Caco-2 (cell line): Measurements from ENCODE around the gene CLDN9. TPM values are rescaled to one million over a fixed set of nuclear protein-coding genes. Genes with fewer than 3 reads are reported as not detected.

Experiments used
- BruUV-seq: library from RNA; stranded (reverse); fragments of 400-500 nt; replicated peaks from 2 replicates; lab custom pipeline; 2021; lab: Mats Ljungman, UMichigan
- CTCF ChIA-PET: fragments of 300-600 bp; sonication (Branson Sonifier 250); formaldehyde crosslinking; loops from one replicate; lab custom pipeline; 2022; ENCODE audit warnings: antibody characterized with exemption; lab: Charles Lee
- POLR2A ChIA-PET: fragments of 300-600 bp; sonication (Branson Sonifier 250); formaldehyde crosslinking; loops from one replicate; lab custom pipeline; 2022; ENCODE audit warnings: antibody characterized with exemption; lab: Charles Lee
- DNase-seq, 2 experiments: peaks; one replicate each; pipeline versions ENCODE4 v3.0.0 to v3.0.0-alpha.2; 2020 to 2022
- H3K27me3 ChIP-seq: replicated peaks from 2 replicates; pipeline ENCODE4 v1.6.0; 2011; ENCODE audit warnings: low read length; ENCODE audit not compliant: control insufficient read depth, insufficient read depth
- H3K36me3 ChIP-seq: 2 replicates; pipeline ENCODE4 v1.5.1; 2011; ENCODE audit warnings: low read length; ENCODE audit not compliant: control insufficient read depth, insufficient read depth
- H3K4me1 ChIP-seq: fragments of 250-450 bp; sonication (Bioruptor Pico); 2 replicates; pipeline ENCODE4 v1.5.1; 2020; ENCODE audit warnings: mild to moderate bottlenecking
- H3K4me3 ChIP-seq: 2 replicates; pipeline ENCODE4 v1.5.1; 2011; ENCODE audit warnings: low read depth, mild to moderate bottlenecking, control low read depth, low read length
- H3K9me3 ChIP-seq: fragments of 250-450 bp; sonication (Bioruptor Pico); 2 replicates; pipeline ENCODE4 v1.5.1; 2020; ENCODE audit warnings: mild to moderate bottlenecking, moderate library complexity
- H3K27ac Mint-ChIP-seq: one replicate; pipeline ENCODE4 v1.8.0; 2022; ENCODE audit warnings: mixed read lengths; ENCODE audit not compliant: unreplicated experiment
- H3K27me3 Mint-ChIP-seq: one replicate; pipeline ENCODE4 v1.8.0; 2022; ENCODE audit warnings: mixed read lengths; ENCODE audit not compliant: insufficient read depth, unreplicated experiment
- H3K36me3 Mint-ChIP-seq: one replicate; pipeline ENCODE4 v1.8.0; 2022; ENCODE audit warnings: mild to moderate bottlenecking, mixed read lengths; ENCODE audit not compliant: insufficient read depth, unreplicated experiment
- H3K4me1 Mint-ChIP-seq: one replicate; pipeline ENCODE4 v1.8.0; 2022; ENCODE audit warnings: low read depth, mixed read lengths; ENCODE audit not compliant: unreplicated experiment
- H3K4me3 Mint-ChIP-seq: one replicate; pipeline ENCODE4 v1.8.0; 2022; ENCODE audit warnings: mild to moderate bottlenecking, moderate library complexity, mixed read lengths; ENCODE audit not compliant: unreplicated experiment
- H3K9me3 Mint-ChIP-seq: one replicate; pipeline ENCODE4 v1.8.0; 2022; ENCODE audit warnings: mixed read lengths; ENCODE audit not compliant: unreplicated experiment
- CTCF ChIP-seq, 2 experiments: fragments of 200-600 bp in 1 of 2; IDR thresholded peaks; 1 replicate in 1 of 2; 2 replicates in 1 of 2; pipeline versions ENCODE4 v1.5.1 to v1.8.0; 2011 to 2022; ENCODE audit warnings: antibody characterized with exemption in 1 of 2, control low read depth in 1 of 2, inconsistent platforms in 1 of 2, low read depth in 1 of 2, low read length in 1 of 2, mild to moderate bottlenecking in 1 of 2, moderate library complexity in 1 of 2; ENCODE audit not compliant: insufficient read depth in 1 of 2, severe bottlenecking in 1 of 2, unreplicated experiment in 1 of 2
- intact Hi-C: fragments of 100-400 bp; cut with micrococcal nuclease; formaldehyde crosslinking; loops from one replicate; pipeline ENCODE4 v1.10.0; 2022; ENCODE audit not compliant: unreplicated experiment
- total RNA-seq: library from RNA; stranded (reverse); gene quantifications from 2 replicates; pipeline ENCODE4 v1.2.3, GENCODE V29; 2022

The CLDN9 gene
- total RNA-seq, 1 experiment from 2014 or later: 0.79 TPM

GRCh38 chr16:3013998-3014690 is 1.4 kb downstream of the CLDN9 start:
- Histone ChIP-seq H3K4me3 (no peak overlapping the region), H3K27me3 (no peaks in the 10 kb centered on the region), H3K9me3 (no peaks in the 10 kb centered on the region), H3K36me3 (no peaks in the 10 kb centered on the region), H3K4me1 (peaks cover 60% of the 10 kb centered on the region)
- no peaks in the 10 kb centered on the region for H3K9me3 Mint-ChIP-seq
- peaks cover 8% of the 10 kb centered on the region for H3K4me1 Mint-ChIP-seq
- intact Hi-C loops: no loop called here
- no peak overlapping the region for H3K27ac Mint-ChIP-seq
- no peak for DNase-seq
- BruUV-seq: no TSS peak
- CTCF ChIA-PET: no interaction called here
- peaks cover 7% of the 10 kb centered on the region for H3K36me3 Mint-ChIP-seq
- no peak for TF ChIP-seq CTCF (IDR thresholded peaks at IDR 0.05; ENCODE audit: insufficient read depth in 1 of 2, low read depth in 1 of 2, low read length in 1 of 2, severe bottlenecking in 1 of 2, unreplicated experiment in 1 of 2)
- H3K4me3 Mint-ChIP-seq: no peak overlapping the region
- no peaks in the 10 kb centered on the region for H3K27me3 Mint-ChIP-seq
- POLR2A ChIA-PET: no interaction called here

- TF ChIP-seq CTCF (IDR thresholded peaks at IDR 0.05; ENCODE audit: insufficient read depth in 1 of 2, low read depth in 1 of 2, low read length in 1 of 2, severe bottlenecking in 1 of 2, unreplicated experiment in 1 of 2): no peak
- CTCF ChIA-PET: no interaction called here
- peaks cover 5% of the 10 kb centered on the region for H3K36me3 Mint-ChIP-seq
- no peak for DNase-seq
- Histone ChIP-seq H3K36me3 (no peaks in the 10 kb centered on the region), H3K4me3 (no peak overlapping the region), H3K27me3 (no peaks in the 10 kb centered on the region), H3K9me3 (no peaks in the 10 kb centered on the region), H3K4me1 (peaks cover 56% of the 10 kb centered on the region)
- no peaks in the 10 kb centered on the region for H3K9me3 Mint-ChIP-seq
- intact Hi-C loops: no loop called here
- no peaks in the 10 kb centered on the region for H3K27me3 Mint-ChIP-seq
- H3K4me1 Mint-ChIP-seq: peaks cover 8% of the 10 kb centered on the region
- no TSS peak for BruUV-seq
- no peak overlapping the region for H3K27ac Mint-ChIP-seq
- POLR2A ChIA-PET: no interaction called here
- H3K4me3 Mint-ChIP-seq: no peak overlapping the region
Measured at GRCh38 chr16:3014971-3015370, 2.2 kb downstream of the CLDN9 start.

- intact Hi-C loops: no loop called here
Measured at GRCh38 chr16:3015865-3016521, 3.3 kb downstream of the CLDN9 start.

More at GRCh38 chr16:3015865-3016521, 3.3 kb downstream of the CLDN9 start:
- Histone ChIP-seq H3K4me1 (peaks cover 48% of the 10 kb centered on the region), H3K27me3 (no peaks in the 10 kb centered on the region), H3K4me3 (no peak overlapping the region), H3K9me3 (no peaks in the 10 kb centered on the region), H3K36me3 (no peaks in the 10 kb centered on the region)
- DNase-seq: no peak
- H3K4me3 Mint-ChIP-seq: no peak overlapping the region
- peaks cover 13% of the 10 kb centered on the region for H3K36me3 Mint-ChIP-seq
- H3K27ac Mint-ChIP-seq: no peak overlapping the region
- no TSS peak for BruUV-seq
- TF ChIP-seq CTCF (IDR thresholded peaks at IDR 0.05; ENCODE audit: insufficient read depth in 1 of 2, low read depth in 1 of 2, low read length in 1 of 2, severe bottlenecking in 1 of 2, unreplicated experiment in 1 of 2): no peak
- peaks cover 8% of the 10 kb centered on the region for H3K4me1 Mint-ChIP-seq
- POLR2A ChIA-PET: no interaction called here
- H3K27me3 Mint-ChIP-seq: no peaks in the 10 kb centered on the region
- CTCF ChIA-PET: interaction anchor here (0.5 to 0.6 kb wide), 2 partner anchors 19 to 224 kb away, joined by 3 to 6 read pairs; no protein-coding TSS in a partner anchor
- no peaks in the 10 kb centered on the region for H3K9me3 Mint-ChIP-seq
